NB4 (cell line): ENCODE measurements around the gene EFTUD2.

Experiments used
- CTCF ChIP-seq: IDR thresholded peaks from one replicate; pipeline ENCODE4 v1.5.1; 2012; ENCODE audit warnings: low read depth, low read length
- MYC ChIP-seq: IDR thresholded peaks from 2 replicates; pipeline ENCODE4 v1.6.1; 2011; ENCODE audit warnings: low read depth, low read length
- POLR2A ChIP-seq: IDR thresholded peaks from 2 replicates; pipeline ENCODE4 v1.6.1; 2011; ENCODE audit warnings: mild to moderate bottlenecking; ENCODE audit not compliant: insufficient read length; ENCODE audit errors: extremely low read depth

GRCh38 chr17:44827863-44828262, 71.4 kb downstream of the EFTUD2 start:
- TF ChIP-seq CTCF (no peak), POLR2A (no peak), MYC (no peak)
